Adipocyte (in vitro differentiated cells): ENCODE data around the gene PIP5KL1.

Experiments
- DNase-seq: peaks from one replicate; pipeline ENCODE4 v3.0.0-alpha.2; 2015; ENCODE audit warnings: low read depth
- H3K27me3 ChIP-seq: replicated peaks from 2 replicates; pipeline ENCODE4 v1.7.0; 2013; ENCODE audit warnings: mild to moderate bottlenecking, low read length, moderate library complexity; ENCODE audit not compliant: control insufficient read depth, insufficient read depth
- H3K36me3 ChIP-seq: 2 replicates; pipeline ENCODE4 v1.7.0; 2013; ENCODE audit warnings: low read length, mild to moderate bottlenecking, moderate library complexity; ENCODE audit not compliant: control insufficient read depth, insufficient read depth, severe bottlenecking
- H3K4me1 ChIP-seq: 2 replicates; pipeline ENCODE4 v1.7.0; 2013; ENCODE audit warnings: mild to moderate bottlenecking, low read length, moderate library complexity; ENCODE audit not compliant: control insufficient read depth, insufficient read depth
- H3K4me3 ChIP-seq: 2 replicates; pipeline ENCODE4 v1.7.0; 2013; ENCODE audit warnings: mild to moderate bottlenecking, low read length, moderate library complexity
- H3K9ac ChIP-seq: 2 replicates; pipeline ENCODE4 v1.7.0; 2013; ENCODE audit warnings: mild to moderate bottlenecking, low read length, moderate library complexity
- H3K9me3 ChIP-seq: 2 replicates; pipeline ENCODE4 v1.7.0; 2013; ENCODE audit warnings: mild to moderate bottlenecking, low read length, moderate library complexity; ENCODE audit not compliant: control insufficient read depth

The PIP5KL1 gene

DNA sequence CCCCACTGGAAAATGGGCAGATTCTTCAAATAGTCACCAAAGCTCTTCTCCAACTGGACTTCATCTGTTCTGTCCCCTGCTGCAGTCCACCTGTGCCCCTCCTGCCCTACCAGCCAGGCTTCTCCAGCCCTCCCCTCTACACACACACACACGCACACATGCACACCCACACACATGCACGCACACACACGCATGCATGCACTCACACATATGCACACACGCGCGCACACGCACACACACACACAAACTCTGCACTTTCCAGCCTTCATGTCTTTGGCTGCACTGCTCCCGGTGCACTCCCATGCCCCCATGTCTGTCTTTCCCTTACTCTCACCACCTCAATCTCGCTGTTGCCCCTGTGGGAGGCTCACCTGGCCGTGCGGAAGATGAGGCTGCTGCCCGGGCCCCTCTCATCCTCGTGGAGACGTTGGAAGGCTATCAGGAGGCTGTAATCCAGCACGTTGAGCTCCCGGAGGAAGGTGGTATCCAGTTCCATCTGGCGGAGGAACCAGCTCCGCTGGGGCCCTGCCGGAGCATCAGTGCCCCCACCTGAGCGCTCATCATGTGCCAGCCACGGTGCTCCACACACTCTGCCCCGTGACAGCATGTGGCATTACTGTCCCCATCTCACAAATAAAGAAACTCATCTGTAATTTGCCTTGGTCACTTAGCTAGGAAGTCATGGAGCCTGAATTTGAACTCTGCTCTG lies 5.7 kb downstream of the PIP5KL1 start:
- Histone ChIP-seq H3K27me3 (no peaks in the 10 kb centered on the region), H3K4me1 (peaks cover 35% of the 10 kb centered on the region), H3K9ac (no peak overlapping the region), H3K4me3 (no peak overlapping the region), H3K9me3 (no peaks in the 10 kb centered on the region), H3K36me3 (no peaks in the 10 kb centered on the region)
- no peak for DNase-seq

DNA sequence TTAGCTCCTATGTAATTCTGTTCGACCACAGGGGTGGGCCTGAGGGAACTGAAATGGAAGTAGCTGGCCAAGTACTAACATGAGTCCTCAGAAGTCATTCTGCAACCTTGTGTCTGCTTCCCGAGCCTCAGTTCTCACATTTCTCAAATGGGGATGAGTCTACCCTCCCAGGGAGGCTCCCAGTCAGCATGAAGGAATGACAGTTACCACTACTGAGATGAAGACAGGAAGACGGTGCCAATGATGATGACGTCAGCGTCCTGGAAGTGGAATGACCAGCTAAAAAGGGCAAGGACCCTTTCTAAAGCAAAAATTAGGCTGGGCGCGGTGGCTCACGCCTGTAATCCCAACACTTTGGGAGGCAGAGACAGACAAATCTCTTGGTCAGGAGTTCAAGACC lies 6.8 kb downstream of the PIP5KL1 start:
- H3K4me1 ChIP-seq, result peaks cover 45% of the 10 kb centered on the region
- peak; percentile 86 for DNase-seq
- no peaks in the 10 kb centered on the region for H3K9me3 ChIP-seq
- no peak overlapping the region for H3K4me3 ChIP-seq
- peak overlapping the region; percentile 58 for H3K9ac ChIP-seq
- H3K27me3 ChIP-seq, result no peaks in the 10 kb centered on the region
- H3K36me3 ChIP-seq, result no peaks in the 10 kb centered on the region

- Histone ChIP-seq H3K4me1 (peaks cover 52% of the 10 kb centered on the region), H3K4me3 (no peak overlapping the region), H3K27me3 (no peaks in the 10 kb centered on the region), H3K9ac (peak overlapping the region; percentile 58), H3K9me3 (no peaks in the 10 kb centered on the region), H3K36me3 (no peaks in the 10 kb centered on the region)
- DNase-seq, result no peak
These were observed 7.5 kb downstream of the PIP5KL1 start for GRCh38 chr9:127923046-127923445.

GRCh38 chr9:127921557-127922120 lies 8.9 kb downstream of the PIP5KL1 start:
- H3K4me1 ChIP-seq, result peaks cover 59% of the 10 kb centered on the region
- peak; percentile 85 for DNase-seq
- H3K9ac ChIP-seq, result peak overlapping the region; percentile 79
- H3K27me3 ChIP-seq, result no peaks in the 10 kb centered on the region
- no peaks in the 10 kb centered on the region for H3K9me3 ChIP-seq
- H3K4me3 ChIP-seq, result peak overlapping the region; percentile 64
- no peaks in the 10 kb centered on the region for H3K36me3 ChIP-seq

- H3K9me3 ChIP-seq, result no peaks in the 10 kb centered on the region
- H3K4me3 ChIP-seq, result no peak overlapping the region
- H3K27me3 ChIP-seq, result no peaks in the 10 kb centered on the region
- no peaks in the 10 kb centered on the region for H3K36me3 ChIP-seq
- H3K9ac ChIP-seq, result peak overlapping the region; percentile 79
- no peak for DNase-seq
- H3K4me1 ChIP-seq, result peaks cover 62% of the 10 kb centered on the region
These were observed 9.8 kb downstream of the PIP5KL1 start for GRCh38 chr9:127920794-127921193.

GRCh38 chr9:127919253-127919815 lies 11.2 kb downstream of the PIP5KL1 start:
- Histone ChIP-seq H3K9me3 (no peaks in the 10 kb centered on the region), H3K36me3 (peaks cover 4% of the 10 kb centered on the region), H3K9ac (peak overlapping the region; percentile 79), H3K27me3 (no peaks in the 10 kb centered on the region), H3K4me1 (peaks cover 75% of the 10 kb centered on the region), H3K4me3 (no peak overlapping the region)
- peak; percentile 98 for DNase-seq

GRCh38 chr9:127918183-127919107 lies 12.1 kb downstream of the PIP5KL1 start:
- H3K27me3 ChIP-seq, result no peaks in the 10 kb centered on the region
- peak overlapping the region; percentile 67 for H3K9ac ChIP-seq
- DNase-seq, result peak; percentile 57
- peaks cover 9% of the 10 kb centered on the region for H3K36me3 ChIP-seq
- H3K4me3 ChIP-seq, result no peak overlapping the region
- no peaks in the 10 kb centered on the region for H3K9me3 ChIP-seq
- H3K4me1 ChIP-seq, result peaks cover 69% of the 10 kb centered on the region

GRCh38 chr9:127917603-127918002 lies 13.0 kb downstream of the PIP5KL1 start:
- H3K9ac ChIP-seq, result peak overlapping the region; percentile 80
- no peaks in the 10 kb centered on the region for H3K27me3 ChIP-seq
- peaks cover 65% of the 10 kb centered on the region for H3K4me1 ChIP-seq
- H3K36me3 ChIP-seq, result peaks cover 17% of the 10 kb centered on the region
- no peaks in the 10 kb centered on the region for H3K9me3 ChIP-seq
- peak overlapping the region; percentile 59 for H3K4me3 ChIP-seq
- no peak for DNase-seq

DNA sequence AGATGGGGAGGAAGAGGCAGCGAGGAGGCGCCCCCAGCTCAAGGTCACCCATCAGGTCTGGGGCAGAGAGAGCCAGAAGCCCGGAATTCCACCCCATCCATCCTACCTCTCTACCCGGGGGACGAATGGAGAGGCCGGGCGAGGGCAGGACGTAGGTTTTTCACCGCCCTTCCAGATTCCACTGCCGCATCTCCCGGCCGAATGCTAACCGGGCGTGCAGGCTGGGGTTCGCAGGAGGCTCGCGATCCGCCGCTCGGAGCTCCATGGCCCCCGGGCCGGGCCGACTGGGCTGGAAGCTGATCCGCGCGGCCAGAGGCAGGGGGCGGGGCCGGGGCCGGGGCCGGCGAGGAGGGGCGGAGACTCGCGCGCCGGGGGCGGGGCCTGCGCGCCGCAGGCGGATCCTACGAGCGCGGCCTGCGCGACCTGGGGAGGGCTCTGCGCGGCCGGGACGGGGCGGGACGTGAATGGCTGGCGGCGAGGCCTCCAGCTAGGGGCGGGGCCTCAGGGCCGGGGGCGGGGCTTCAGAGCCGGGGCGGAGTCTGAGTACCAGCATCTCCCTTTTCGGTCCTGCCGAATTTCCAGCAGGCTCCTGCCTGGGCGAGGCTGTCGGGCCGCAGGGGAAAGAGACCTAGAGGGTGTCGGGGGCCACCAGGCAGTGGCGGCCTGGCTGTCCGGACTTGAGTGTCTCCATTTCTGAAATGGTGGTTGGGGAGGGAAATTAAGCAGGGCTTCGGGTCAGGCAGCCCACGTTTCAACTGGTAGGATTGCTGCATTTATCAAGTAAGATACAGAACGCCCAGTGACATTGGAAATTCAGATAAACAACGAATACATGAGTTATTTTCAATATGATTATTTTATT lies 13.6 kb downstream of the PIP5KL1 start, which contains the start of gene ST6GALNAC4:
ST6GALNAC4 (minus strand) TSS at position 322 of the 862 bp plus-strand sequence. CDS start 622 bp downstream, outside the sequence.
- Histone ChIP-seq H3K36me3 (peaks cover 23% of the 10 kb centered on the region), H3K27me3 (no peaks in the 10 kb centered on the region), H3K4me3 (peak within 1 kb of the TSS; percentile 97), H3K9ac (peak within 1 kb of the TSS; percentile 97), H3K4me1 (peaks cover 64% of the 10 kb centered on the region), H3K9me3 (no peaks in the 10 kb centered on the region)
- peak; percentile 98 for DNase-seq
